Activated CD8-positive, alpha-beta memory T cell treated with anti-CD3 and anti-CD28 coated beads for 4 hours (primary cell): Measurements from ENCODE around the gene PHACTR3.
"Not testable (repeated sequence)": the region's sequence is repeated elsewhere in the genome, so short reads cannot be mapped to it uniquely, and the experiment has no call there.

Experiments used
- DNase-seq, 2 donors: peaks; one replicate each; pipeline ENCODE4 v3.0.0-alpha.2; 2020; ENCODE audit warnings: low read depth in 2 of 2

Gene PHACTR3

DNA sequence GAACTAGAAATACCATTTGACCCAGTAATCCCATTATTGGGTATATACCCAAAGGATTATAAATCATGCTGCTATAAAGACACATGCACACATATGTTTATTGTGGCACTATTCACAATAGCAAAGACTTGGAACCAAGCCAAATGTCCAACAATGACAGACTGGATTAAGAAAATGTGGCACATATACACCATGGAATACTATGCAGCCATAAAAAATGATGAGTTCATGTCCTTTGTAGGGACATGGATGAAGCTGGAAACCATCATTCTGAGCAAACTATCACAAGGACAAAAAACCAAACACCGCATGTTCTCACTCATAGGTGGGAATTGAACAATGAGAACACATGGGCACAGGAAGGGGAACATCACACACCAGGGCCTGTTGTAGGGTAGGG, 252.2 kb downstream of the PHACTR3 start:
- not testable (repeated sequence) for DNase-seq

DNA sequence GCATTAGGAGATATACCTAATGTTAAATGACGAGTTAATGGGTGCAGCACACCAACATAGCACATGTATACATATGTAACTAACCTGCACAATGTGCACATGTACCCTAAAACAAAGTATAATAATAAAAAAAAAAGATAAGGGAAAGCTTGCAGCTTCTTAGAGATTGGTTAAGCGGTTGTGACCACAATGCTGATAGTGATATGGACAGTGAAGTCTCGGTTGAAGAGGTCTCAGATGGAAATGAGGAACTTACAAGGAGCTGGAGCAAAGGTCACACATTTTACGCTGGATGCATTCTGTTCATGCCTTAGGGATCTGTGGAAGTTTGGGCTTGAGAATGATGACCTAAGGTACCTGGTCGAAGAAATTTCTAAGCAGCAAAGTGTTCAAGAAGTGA, 252.6 kb downstream of the PHACTR3 start:
- DNase-seq: not testable (repeated sequence)

DNA sequence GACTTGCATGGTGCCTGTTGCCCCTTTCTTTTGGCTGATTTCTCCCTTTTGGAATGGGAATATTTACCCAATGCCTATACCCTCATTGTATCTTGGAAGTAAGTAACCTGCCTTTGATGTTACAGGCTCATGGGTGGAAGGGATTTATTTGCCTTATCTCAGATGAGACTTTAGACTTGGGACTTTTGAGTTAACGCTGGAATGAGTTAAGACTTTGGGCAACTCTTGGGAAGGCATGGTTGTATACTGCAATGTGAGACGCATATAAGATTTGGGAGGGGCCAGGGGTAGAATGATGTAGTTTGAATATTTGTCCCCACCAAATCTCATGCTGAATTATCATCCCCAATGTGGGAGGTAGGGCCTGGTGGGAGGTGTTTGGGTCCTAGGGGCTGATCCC, 253.6 kb downstream of the PHACTR3 start:
- no peak for DNase-seq

DNA sequence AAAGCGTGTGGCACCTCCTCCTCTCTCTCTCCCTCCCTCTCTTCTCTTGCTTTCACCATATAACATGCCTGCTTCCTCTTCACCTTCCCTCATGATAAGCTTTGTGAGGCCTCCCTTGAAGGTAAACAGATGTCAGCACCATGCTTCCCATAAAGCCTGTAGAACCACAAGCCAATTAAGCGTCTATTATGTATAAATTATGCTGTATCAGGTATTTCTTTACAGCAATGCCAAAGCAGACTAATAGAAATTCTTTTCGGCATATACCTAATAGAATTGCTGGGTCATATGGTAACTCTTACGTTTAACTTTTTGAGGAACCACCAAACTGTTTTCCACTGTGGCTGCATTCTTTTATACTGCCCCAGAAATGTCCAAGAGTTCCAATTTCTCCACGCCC, 254.1 kb downstream of the PHACTR3 start:
- no peak for DNase-seq

DNA sequence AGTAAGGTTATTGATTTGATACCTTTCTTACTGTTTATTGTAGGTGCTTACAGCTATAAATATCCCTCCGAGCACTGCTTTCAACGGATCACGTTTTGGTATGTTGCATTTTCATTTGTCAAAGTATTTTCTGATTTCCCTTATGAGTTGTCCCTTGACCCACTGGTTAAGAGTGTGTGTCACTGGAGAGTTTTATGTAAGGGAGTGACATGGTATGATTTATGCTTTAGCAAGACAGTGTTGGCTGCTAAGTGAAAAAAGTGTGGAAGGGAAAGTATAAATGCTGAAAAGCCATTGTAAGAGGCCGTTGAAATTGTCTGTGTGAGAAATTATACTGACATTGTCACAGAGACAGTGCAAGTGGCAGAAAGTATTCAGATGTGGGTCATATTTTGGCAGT, 257.1 kb downstream of the PHACTR3 start:
- no peak for DNase-seq

DNA sequence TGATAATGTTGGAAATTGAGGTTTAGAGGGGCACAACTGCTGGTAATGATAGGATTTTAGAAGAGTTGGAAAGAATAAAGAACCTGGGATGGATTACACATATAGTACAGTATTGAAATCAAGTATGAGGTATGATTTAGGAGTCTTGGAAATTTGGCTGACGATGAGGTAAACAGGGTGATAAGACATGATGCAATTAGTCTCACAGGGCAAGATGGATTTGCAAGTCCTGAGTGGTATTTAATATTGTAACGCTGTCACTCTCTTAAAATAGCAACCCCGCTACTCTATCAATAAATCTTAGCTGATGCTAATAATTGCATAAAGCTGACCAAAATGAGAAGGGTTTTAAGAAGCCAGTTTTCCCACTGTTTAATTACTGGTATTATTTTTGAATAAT, 258.7 kb downstream of the PHACTR3 start:
- no peak for DNase-seq

DNA sequence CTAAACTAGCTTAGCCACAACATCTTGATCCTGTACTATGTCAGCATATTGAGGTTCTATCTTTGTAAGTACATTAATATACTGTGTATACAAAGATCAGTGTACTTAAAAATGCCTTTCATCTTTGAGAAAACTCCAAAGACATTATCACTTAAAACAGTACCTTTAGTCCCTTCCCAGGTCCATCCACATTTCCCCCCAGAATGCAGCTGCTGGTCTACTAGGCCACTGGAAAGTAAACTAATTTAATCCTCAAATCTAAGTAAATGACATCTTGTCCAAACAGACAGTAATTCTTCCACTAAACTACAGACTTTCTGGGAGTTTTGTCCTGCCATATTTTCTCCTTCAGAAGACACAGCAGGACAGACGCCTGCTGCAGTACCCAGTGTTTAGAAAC, 260.4 kb downstream of the PHACTR3 start:
- no peak for DNase-seq

DNA sequence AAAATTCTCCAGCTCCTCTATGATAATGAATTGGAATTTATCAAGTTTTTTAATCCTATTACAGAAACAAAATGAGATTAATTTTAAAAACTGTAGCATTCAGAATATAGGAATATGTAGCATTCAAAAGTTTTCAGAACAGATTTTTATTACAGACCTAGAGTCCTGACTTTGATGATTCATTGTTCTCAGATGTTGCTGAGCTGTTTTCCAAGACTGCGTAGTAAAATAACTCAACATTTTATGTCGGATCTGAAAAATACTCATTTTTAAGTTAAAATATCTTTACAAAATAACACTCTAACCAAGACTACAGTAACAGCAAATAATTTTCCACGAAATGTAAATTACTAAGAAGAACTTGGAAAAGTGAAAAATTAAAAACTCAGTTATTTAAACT, 262.0 kb downstream of the PHACTR3 start:
- no peak for DNase-seq

DNA sequence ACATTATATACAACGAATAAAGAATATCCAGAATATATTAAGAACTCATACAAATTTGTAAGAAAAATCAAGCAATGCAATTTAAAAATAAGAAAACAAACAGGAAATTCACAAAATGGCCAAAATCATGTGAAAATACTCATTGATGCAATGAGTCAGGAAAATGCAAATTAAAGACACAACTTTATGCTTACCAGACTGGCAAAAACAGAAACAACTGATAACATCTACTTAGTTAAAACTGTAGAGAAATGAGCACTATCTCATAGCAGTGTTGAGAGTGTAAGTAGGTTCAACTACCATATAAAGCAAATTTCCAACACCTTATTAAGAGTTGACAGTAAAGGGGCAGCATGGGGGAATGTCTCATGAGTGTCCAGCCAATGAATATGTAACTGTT, 266.8 kb downstream of the PHACTR3 start:
- no peak for DNase-seq

DNA sequence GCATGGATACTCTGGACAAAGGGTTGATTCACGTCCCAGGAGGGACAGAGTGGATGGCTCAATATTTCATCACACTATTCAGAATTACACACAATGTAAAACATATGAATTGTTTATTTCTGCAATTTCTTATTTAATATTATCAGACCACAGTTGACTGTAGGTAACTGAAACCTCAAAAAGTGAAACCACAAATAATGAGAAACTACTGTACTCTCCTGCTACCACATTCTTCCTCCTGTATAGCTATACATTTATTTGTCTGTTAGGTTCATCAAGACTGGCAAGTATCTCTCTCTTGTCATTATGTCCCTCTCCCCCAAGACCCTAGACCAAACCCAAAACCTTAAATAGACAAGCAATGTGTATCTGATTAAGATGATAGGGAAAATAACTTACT, 269.1 kb downstream of the PHACTR3 start:
- DNase-seq: no peak

DNA sequence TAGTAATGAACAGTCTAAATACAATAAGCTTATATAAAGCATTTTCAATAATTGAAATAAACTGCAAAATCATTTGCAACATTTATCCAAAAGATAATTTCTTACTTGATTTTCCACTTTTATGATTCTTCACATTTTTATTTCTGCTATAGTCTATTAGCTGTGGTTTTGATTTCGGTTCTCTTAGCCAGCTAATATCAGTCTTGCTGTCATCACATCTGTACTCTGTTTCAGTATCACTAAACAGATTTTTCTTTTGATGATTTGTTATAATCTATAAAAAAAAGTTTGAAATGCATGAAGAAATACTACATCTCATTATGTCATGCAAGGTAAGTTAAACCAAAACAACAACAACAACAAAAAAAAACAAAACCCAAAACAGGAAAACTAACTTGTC, 275.9 kb downstream of the PHACTR3 start:
- DNase-seq: no peak

DNA sequence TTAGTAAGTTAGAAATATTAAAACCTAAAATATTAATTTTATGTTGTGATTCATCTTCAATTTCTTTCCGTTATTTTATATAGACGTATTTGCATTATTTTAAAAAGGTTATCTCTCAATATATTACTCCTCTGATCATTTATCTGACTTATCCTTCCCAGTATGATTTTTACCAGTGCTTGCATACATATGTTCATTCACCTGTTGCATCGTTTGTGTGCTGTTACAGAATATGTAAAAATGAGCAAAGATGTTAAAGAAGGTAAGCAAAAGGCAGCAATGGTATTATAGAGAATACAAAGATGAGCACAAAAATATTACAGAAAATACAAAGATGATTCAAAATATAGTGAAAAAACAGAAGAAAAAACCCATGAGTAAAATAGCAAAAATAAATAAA, 280.2 kb downstream of the PHACTR3 start:
- no peak for DNase-seq

DNA sequence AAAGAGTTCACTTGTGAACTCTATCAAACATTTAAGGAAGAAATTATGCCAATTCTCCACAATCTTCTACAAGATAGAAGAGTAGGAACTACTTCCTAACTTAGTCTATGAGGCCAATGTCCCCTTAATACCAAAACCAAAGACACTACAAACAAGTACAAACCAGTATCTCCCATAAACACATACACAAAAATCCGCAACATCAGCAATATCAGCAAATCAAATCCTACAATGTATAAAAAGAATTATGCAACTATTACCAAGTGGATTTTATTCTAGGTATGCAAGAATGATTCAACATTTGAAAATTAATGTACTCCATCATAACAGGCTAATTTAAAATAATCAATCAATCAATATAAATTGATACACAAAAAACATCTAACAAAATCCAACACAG, 283.7 kb downstream of the PHACTR3 start:
- DNase-seq: no peak

DNA sequence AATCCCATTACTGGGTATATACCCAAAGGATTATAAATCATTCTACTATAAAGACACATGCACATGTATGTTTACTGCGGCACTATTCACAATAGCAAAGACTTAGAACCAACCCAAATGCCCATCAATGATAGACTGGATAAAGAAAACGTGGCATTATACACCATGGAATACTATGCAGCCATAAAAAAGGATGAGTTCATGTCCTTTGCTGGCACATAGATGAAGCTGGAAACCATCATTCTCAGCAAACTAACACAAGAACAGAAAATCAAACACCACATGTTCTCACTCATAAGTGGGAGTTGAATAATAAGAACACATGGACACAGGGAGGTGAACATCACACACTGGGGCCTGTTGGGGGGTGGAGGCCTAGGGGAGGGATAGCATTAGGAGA, 285.7 kb downstream of the PHACTR3 start:
- DNase-seq: not testable (repeated sequence)

DNA sequence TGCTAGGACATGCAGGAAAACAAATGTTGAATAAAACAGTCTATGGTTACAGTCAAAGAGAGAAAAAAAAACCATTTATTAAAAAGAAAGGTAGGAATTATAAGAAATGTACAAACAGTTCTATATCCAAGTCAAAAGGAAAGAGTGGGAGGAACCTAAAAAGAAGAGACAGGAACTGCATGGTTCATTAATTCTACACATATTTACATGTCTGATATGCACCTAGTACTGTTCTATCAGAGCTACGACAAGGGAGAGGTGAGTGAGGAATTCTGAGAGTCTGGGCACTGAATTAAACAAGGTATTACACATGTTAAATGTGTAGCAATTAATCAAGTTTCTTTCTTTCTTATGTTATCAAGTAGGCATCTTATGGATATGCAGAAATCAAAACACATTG, 287.2 kb downstream of the PHACTR3 start:
- no peak for DNase-seq

DNA sequence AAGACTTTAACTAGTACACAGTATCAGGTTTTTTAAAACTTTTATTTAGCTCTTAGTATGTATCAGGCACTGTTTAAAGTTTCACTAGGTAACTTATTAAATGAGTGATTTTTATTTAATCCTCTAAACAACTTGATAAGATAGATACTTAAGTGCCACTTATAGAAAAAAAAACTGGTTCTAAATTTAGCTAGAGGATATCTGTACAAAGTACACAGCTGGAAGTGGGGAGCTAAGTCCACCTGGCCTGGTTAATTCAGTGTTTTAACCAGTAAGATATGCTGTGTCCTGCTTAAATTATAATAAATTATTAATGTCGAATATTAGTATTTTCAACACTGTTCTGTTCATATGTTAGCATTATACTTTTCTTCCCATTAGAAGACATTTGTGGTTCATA, 291.6 kb downstream of the PHACTR3 start:
- DNase-seq: no peak
